Measurements from ENCODE around the gene MPHOSPH9.
"Not testable (repeated sequence)": the region's sequence is repeated elsewhere in the genome, so short reads cannot be mapped to it uniquely, and the experiment has no call there.

MPHOSPH9 gene

DNA sequence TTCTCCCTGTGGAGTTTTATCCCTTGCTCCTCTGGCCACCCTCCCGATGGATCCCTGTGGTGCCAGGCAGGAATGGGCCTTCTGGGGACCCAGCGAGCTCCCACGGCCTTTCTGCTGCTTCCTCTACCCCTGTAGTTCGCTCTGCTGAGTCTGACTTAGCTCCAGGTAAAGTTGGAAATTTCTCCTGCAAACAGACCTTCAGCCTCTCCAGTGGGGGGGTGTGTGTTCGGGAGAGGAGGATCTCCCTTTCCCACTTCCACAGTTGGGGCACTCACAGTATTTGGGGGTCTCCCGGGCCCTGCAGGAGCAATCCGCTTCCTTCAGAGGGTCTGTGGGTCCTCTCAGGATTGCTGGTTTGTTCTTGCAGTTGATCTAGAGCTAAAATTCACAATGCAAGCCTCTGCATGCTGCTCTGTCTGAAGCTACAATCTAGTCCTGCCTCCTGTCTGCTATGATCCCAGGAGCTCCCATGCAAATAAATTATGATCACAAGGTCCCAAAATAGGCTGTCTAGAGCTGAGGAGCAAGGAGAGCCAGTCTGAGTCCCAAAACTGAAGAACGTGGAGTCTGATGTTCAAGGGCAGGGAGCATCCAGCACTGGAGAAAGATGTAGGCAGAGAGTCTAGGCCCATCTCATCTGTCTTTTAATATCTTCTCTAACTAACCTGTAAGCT is 18.6 kb upstream of the MPHOSPH9 start:
- no peak for DNase-seq (ENCODE audit: extremely low spot score)
- ChIA-PET POLR2A (interaction anchor here (2.6 kb wide), 1 partner anchor 19 kb away, joined by 10 read pairs; the partner anchor contains the start of genes MPHOSPH9 and MTRFR), CTCF (interaction anchor here (1.3 to 4.6 kb wide), 3 partner anchors 9 to 19 kb away, joined by 3 to 31 read pairs (median 3); no protein-coding TSS in a partner anchor)
- TF ChIP-seq, protein P1, sequence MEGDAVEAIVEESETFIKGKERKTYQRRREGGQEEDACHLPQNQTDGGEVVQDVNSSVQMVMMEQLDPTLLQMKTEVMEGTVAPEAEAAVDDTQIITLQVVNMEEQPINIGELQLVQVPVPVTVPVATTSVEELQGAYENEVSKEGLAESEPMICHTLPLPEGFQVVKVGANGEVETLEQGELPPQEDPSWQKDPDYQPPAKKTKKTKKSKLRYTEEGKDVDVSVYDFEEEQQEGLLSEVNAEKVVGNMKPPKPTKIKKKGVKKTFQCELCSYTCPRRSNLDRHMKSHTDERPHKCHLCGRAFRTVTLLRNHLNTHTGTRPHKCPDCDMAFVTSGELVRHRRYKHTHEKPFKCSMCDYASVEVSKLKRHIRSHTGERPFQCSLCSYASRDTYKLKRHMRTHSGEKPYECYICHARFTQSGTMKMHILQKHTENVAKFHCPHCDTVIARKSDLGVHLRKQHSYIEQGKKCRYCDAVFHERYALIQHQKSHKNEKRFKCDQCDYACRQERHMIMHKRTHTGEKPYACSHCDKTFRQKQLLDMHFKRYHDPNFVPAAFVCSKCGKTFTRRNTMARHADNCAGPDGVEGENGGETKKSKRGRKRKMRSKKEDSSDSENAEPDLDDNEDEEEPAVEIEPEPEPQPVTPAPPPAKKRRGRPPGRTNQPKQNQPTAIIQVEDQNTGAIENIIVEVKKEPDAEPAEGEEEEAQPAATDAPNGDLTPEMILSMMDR (IDR thresholded peaks at IDR 0.05; ENCODE audit: control extremely low read depth, extremely low read depth, low read depth, missing control alignments) = no peak

DNA sequence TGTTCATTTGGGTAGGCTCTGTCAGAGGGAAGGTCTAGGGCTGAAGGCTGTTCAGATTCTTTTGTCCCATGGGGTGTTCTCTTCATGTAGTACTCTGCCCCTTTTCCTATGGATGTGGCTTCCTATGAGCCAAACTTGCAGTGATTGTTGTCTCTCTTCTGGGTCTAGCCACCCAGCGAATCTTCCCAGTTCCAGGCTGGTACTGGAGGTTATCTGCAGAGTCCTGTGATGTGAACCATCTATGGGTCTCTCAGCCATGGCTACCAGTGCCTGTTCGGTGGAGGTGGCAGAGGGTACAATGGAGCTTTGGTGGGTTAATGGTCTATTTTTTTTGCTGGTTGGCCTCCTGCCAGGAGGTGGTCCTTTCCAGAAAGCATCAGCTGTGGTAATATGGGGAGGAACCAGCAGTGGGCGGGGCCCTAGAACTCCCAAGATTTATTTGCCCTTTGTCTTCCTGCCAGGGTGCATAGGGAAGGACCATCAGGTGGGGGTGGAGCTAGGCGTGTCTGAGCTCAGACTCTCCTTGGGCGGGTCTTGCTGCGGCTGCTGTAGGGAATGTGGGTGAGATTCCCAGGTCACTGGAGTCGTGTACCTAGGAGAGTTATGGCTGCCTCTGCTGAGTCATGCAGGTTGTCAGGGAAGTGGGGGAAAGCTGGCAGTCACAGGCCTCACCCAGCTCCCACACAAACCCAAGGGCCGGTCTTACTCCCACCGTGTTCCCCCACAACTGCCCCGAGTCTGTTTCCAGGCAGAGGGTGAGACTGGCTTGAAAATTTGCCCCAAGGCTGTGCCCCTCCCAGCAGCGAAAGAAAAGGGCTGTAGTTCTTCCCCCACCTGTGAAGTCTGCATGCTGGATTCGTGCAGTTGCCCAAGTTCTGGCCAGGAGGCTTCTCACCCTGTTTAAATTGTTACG is 17.8 kb upstream of the MPHOSPH9 start:
- TF ChIP-seq, protein P1 (IDR thresholded peaks at IDR 0.05; ENCODE audit: control extremely low read depth, extremely low read depth, low read depth, missing control alignments) = no peak
- ChIA-PET CTCF (interaction anchor here (1.3 to 4.6 kb wide), 2 partner anchors 8 to 12 kb away, joined by 3 to 31 read pairs; no protein-coding TSS in a partner anchor), POLR2A (interaction anchor here (2.6 kb wide), 1 partner anchor 18 kb away, joined by 10 read pairs; the partner anchor contains the start of genes MPHOSPH9 and MTRFR)
- no peak for DNase-seq (ENCODE audit: extremely low spot score)

DNA sequence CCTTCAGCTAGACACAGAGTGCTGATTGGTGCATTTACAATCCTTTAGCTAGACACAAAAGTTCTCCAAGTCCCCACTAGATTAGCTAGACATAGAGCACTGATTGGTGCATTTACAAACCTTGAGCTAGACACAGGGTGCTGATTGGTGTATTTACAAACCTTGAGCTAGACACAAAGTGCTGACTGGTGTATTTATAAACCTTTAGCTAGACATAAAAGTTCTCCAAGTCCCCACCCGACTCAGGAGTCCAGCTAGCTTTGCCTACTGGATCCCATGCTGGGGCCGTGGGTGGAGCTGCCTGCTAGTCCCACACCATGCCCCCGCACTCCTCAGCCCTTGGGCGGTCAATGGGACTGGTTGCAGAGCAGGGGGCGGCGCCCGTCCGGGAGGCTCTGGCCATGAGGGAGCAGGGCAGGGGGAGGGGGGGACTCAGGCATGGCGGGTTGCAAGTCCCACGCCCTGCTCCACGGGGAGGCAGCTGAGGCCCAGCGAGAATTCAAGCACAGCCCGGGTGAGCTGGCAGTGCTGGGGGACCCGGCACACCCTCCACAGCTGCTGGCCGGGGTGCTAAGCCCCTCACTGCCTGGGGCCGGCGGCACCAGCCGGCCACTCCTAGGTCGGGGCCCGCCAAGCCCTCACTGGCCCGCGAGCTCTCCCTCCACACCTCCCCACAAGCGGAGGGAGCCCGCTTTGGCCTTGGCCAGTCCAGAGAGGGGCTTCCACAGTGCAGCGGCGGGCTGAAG is 16.2 kb upstream of the MPHOSPH9 start:
- not testable (repeated sequence) for DNase-seq (ENCODE audit: extremely low spot score)
- ChIA-PET POLR2A (interaction anchor here (2.6 kb wide), 1 partner anchor 16 kb away, joined by 13 read pairs; the partner anchor contains the start of genes MPHOSPH9 and MTRFR), CTCF (interaction anchor here (0.8 to 4.4 kb wide), 4 partner anchors 10 to 207 kb away, joined by 3 to 37 read pairs (median 4); no protein-coding TSS in a partner anchor)

DNA sequence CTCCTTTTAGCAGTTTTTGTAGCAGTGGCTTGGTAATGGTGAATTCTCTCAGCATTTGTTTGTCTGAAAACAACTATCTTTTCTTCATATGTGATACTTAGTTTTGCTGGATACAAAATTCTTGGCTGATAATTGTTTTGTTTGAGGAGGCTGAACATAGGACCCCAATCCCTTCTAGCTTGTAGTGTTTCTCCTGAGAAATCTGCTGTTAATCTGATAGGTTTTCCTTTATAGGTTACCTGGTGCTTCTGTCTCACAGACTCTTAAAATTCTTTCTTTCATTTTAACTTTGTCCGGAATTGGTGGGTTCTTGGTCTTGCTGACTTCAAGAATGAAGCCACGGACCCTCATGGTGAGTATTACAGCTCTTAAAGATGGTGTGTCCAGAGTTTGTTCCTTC is 15.2 kb upstream of the MPHOSPH9 start:
- ChIA-PET POLR2A (interaction anchor here (2.6 kb wide), 1 partner anchor 15 kb away, joined by 13 read pairs; the partner anchor contains the start of genes MPHOSPH9 and MTRFR), CTCF (interaction anchor here (1.4 to 4.4 kb wide), 2 partner anchors 10 to 43 kb away, joined by 3 to 37 read pairs; no protein-coding TSS in a partner anchor)
- not testable (repeated sequence) for DNase-seq (ENCODE audit: extremely low spot score)

DNA sequence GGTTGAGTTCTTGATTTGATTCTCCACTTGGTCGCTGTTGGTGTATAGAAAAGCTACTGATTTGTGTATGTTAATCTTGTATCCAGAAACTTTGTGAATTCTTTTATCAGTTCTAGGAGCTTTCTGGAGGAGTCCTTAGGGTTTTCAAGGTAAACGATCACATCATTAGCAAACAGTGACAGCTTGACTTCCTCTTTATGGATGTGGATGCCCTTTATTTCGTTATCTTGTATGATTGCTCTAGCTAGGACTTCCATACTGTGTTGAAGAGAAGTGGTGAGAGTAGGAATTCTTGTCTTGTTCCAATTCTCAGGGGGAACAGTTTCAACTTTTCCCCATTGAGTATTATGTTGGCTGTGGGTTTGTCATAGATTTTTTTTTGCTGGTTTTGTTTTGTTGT is 12.7 kb upstream of the MPHOSPH9 start:
- DNase-seq (ENCODE audit: extremely low spot score) = no peak
- POLR2A ChIA-PET = no interaction called here
- TF ChIP-seq, protein P1 (IDR thresholded peaks at IDR 0.05; ENCODE audit: control extremely low read depth, extremely low read depth, low read depth, missing control alignments) = no peak
- CTCF ChIA-PET = interaction anchor here (4.4 kb wide), 1 partner anchor 8 kb away, joined by 37 read pairs; no protein-coding TSS in a partner anchor

DNA sequence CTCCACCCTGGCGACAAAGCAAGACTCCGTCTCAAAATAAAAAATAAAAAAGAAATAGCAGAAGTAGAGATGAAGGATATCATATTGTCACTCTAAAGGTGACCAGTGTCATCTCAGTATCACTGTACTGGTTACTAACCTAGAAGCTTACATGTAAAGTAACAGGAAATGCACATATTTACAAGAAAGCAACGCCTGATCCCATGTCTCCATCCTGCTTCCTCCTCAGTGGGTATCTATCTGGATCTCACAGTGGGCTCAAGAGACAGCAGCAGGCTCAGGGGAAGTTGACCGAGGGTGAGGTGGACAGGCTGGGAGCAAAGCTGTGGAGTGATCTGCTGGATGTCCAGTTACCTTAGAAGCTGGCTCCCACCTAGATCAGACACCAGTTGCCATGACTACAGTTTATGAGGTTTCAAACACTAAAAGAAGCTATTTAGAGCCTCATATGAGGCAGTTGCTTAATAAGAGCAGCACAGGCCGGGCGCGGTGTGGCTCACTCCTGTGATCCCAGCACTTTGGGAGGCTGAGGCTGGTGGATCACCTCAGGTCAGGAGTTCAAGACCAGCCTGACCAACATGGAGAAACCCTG is 10.8 kb upstream of the MPHOSPH9 start:
- TF ChIP-seq, protein P1 (IDR thresholded peaks at IDR 0.05; ENCODE audit: control extremely low read depth, extremely low read depth, low read depth, missing control alignments) = no peak
- DNase-seq (ENCODE audit: extremely low spot score) = no peak
- CTCF ChIA-PET = interaction anchor here (1.9 kb wide), 1 partner anchor 25 kb away, joined by 6 read pairs; no protein-coding TSS in a partner anchor
- POLR2A ChIA-PET = interaction anchor here (0.7 to 3.9 kb wide), 2 partner anchors 11 to 297 kb away, joined by 3 to 27 read pairs; partner anchors contain the start of genes MPHOSPH9 and MTRFR

Measured in GM10248 (cell line).